ENCODE measurements around the gene SYT3. TPM values are rescaled to one million over a fixed set of nuclear protein-coding genes. Genes with fewer than 3 reads are reported as not detected.
"Not testable (repeated sequence)": the region's sequence is repeated elsewhere in the genome, so short reads cannot be mapped to it uniquely, and the experiment has no call there.

The SYT3 gene
- polyA plus RNA-seq, 1 donor = 0.36 TPM

- no peak for DNase-seq
These were observed 36.7 kb downstream of the SYT3 start for GRCh38 chr19:50602935-50603334.

GRCh38 chr19:50602496-50602895, 37.2 kb downstream of the SYT3 start:
- no peak for DNase-seq

- no peak for DNase-seq
These were observed 37.6 kb downstream of the SYT3 start for GRCh38 chr19:50602089-50602422.

GRCh38 chr19:50601407-50602088, 38.1 kb downstream of the SYT3 start:
- no peak for DNase-seq

GRCh38 chr19:50599427-50599826, 40.3 kb downstream of the SYT3 start:
- DNase-seq = no peak

GRCh38 chr19:50590191-50590590, 49.5 kb downstream of the SYT3 start:
- no peak for DNase-seq

GRCh38 chr19:50581795-50582660, 57.7 kb downstream of the SYT3 start:
- DNase-seq = not testable (repeated sequence)

- DNase-seq = no peak
These were observed 58.6 kb downstream of the SYT3 start for GRCh38 chr19:50580970-50581634.

- DNase-seq = no peak
These were observed 59.4 kb downstream of the SYT3 start for GRCh38 chr19:50580240-50580639.

- not testable (repeated sequence) for DNase-seq
These were observed 62.9 kb downstream of the SYT3 start for GRCh38 chr19:50576769-50577168.

GRCh38 chr19:50573741-50574461, 65.8 kb downstream of the SYT3 start:
- DNase-seq = no peak

Other genes starting within 250 kb of the SYT3 start
- 1.3 TPM for gene SPIB, start 220.9 kb downstream of the SYT3 start, polyA plus RNA-seq (ENCODE audit: insufficient read length)
- 287 TPM for gene MYBPC2, start 207.0 kb downstream of the SYT3 start, polyA plus RNA-seq (ENCODE audit: insufficient read length)
- gene EMC10, start 163.4 kb downstream of the SYT3 start, polyA plus RNA-seq (ENCODE audit: insufficient read length) = 95.9 TPM
- 6.8 TPM for gene GARIN5A, start 163.0 kb downstream of the SYT3 start, polyA plus RNA-seq (ENCODE audit: insufficient read length)
- gene JOSD2, start 128.7 kb downstream of the SYT3 start, polyA plus RNA-seq (ENCODE audit: insufficient read length) = 28.5 TPM
- 0.62 TPM for gene ASPDH, start 126.0 kb downstream of the SYT3 start, polyA plus RNA-seq (ENCODE audit: insufficient read length)
- gene LRRC4B, start 71.4 kb downstream of the SYT3 start, polyA plus RNA-seq (ENCODE audit: insufficient read length) = 9.7 TPM
- 1.9 TPM for gene C19orf81, start 9.6 kb upstream of the SYT3 start, polyA plus RNA-seq (ENCODE audit: insufficient read length)
- 38.7 TPM for gene SHANK1, start 79.9 kb upstream of the SYT3 start, polyA plus RNA-seq (ENCODE audit: insufficient read length)
- 21.5 TPM for gene CLEC11A, start 83.5 kb upstream of the SYT3 start, polyA plus RNA-seq (ENCODE audit: insufficient read length)
- not detected for gene GPR32, start 130.6 kb upstream of the SYT3 start, polyA plus RNA-seq (ENCODE audit: insufficient read length)
- 0.14 TPM for gene ACP4, start 150.5 kb upstream of the SYT3 start, polyA plus RNA-seq (ENCODE audit: insufficient read length)
- 0.27 TPM for gene KLK1, start 183.9 kb upstream of the SYT3 start, polyA plus RNA-seq (ENCODE audit: insufficient read length)
- not detected for gene KLK15, start 193.7 kb upstream of the SYT3 start, polyA plus RNA-seq (ENCODE audit: insufficient read length)
- not detected for gene KLK3, start 215.0 kb upstream of the SYT3 start, polyA plus RNA-seq (ENCODE audit: insufficient read length)
- gene KLK2, start 233.6 kb upstream of the SYT3 start, polyA plus RNA-seq (ENCODE audit: insufficient read length) = not detected

Data from hindlimb muscle (tissue), 1 donor.